ENCODE measurements around the gene PARG.
"Not testable (repeated sequence)": the region's sequence is repeated elsewhere in the genome, so short reads cannot be mapped to it uniquely, and the experiment has no call there.

Gene PARG

DNA sequence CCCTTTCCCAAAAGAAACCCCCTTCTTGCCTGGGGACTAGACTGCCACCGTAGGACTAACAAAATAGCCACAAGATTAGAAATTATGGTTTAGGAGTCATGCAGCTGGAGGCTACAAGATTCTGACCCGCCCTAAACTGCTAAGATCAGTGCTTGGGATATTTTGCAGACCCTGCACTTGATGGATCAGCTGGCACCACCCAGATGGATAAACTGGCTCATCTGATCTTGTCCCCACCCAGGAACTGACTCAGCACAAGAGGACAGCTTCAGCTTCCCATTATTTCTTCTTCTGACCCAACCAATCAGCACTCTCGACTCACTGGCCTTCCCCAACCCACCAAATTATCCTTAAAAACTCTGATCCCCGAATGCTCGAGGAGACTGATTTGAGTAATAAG is 10.6 kb downstream of the PARG start:
- not testable (repeated sequence) for H3K4me3 Mint-ChIP-seq; H3K4me1 Mint-ChIP-seq; H3K27me3 Mint-ChIP-seq; ATAC-seq; DNase-seq; H3K36me3 Mint-ChIP-seq (ENCODE audit: low read depth); H3K27ac Mint-ChIP-seq; H3K9me3 Mint-ChIP-seq

- DNase-seq; H3K27ac Mint-ChIP-seq; ATAC-seq; H3K4me1 Mint-ChIP-seq; H3K9me3 Mint-ChIP-seq; H3K27me3 Mint-ChIP-seq; H3K36me3 Mint-ChIP-seq (ENCODE audit: low read depth); H3K4me3 Mint-ChIP-seq: not testable (repeated sequence)
Measured at GRCh38 chr10:49923572-49923971, 18.3 kb downstream of the PARG start.

GRCh38 chr10:49922041-49922440 is 19.8 kb downstream of the PARG start:
- not testable (repeated sequence) for H3K27me3 Mint-ChIP-seq; ATAC-seq; H3K4me3 Mint-ChIP-seq; H3K4me1 Mint-ChIP-seq; H3K36me3 Mint-ChIP-seq (ENCODE audit: low read depth); DNase-seq; H3K9me3 Mint-ChIP-seq; H3K27ac Mint-ChIP-seq

- H3K27me3 Mint-ChIP-seq, H3K4me1 Mint-ChIP-seq, H3K9me3 Mint-ChIP-seq, H3K4me3 Mint-ChIP-seq, ATAC-seq, H3K27ac Mint-ChIP-seq, DNase-seq: not testable (repeated sequence)
- peaks cover 12% of the 10 kb centered on the region for H3K36me3 Mint-ChIP-seq (ENCODE audit: low read depth)
Measured at GRCh38 chr10:49917927-49918326, 23.9 kb downstream of the PARG start.

- not testable (repeated sequence) for H3K4me1 Mint-ChIP-seq, H3K4me3 Mint-ChIP-seq, H3K27ac Mint-ChIP-seq, ATAC-seq, DNase-seq, H3K27me3 Mint-ChIP-seq, H3K9me3 Mint-ChIP-seq
- peaks cover 12% of the 10 kb centered on the region for H3K36me3 Mint-ChIP-seq (ENCODE audit: low read depth)
Measured at GRCh38 chr10:49916451-49916850, 25.4 kb downstream of the PARG start.

GRCh38 chr10:49910295-49910694 is 31.5 kb downstream of the PARG start:
- ATAC-seq, result not testable (repeated sequence)

DNA sequence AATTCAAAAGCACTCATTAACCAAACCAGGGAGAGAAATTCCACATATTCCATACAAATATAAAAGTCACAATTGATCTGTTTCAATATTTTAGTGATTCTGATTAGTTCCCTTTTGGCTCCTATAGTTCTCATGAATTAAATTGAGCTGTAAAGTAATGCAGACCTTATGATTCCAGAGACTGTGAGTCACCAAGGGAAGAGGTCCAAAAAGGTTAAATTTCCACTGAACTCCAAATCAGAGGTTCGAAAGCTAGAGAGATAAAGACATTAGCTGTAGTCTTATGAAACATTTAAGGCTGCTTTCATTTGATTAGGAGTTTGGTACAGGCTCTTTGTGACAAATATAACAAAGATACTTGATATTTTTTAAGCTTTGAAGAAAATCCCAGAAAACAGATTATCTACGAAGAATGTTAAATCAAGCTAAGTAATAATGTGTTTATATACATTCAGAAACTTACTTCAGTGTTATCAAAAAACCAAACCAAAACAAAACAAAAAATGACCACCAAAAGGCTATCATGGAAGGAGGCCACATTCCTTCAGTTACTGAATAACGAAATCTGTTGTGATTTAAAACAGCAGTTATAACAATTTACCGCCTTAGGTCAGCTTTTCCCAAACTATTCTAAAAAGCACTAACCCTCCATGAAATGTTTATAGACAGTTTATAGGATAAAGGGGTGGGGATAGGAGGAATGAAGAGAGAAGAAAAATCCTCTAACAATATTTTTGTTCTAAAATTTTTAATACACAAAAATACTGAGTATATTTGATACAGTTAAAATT is 33.3 kb downstream of the PARG start:
- not testable (repeated sequence) for H3K27me3 Mint-ChIP-seq; H3K27ac Mint-ChIP-seq; DNase-seq; H3K36me3 Mint-ChIP-seq (ENCODE audit: low read depth); ATAC-seq; H3K4me1 Mint-ChIP-seq; H3K9me3 Mint-ChIP-seq; H3K4me3 Mint-ChIP-seq

More at GRCh38 chr10:49910295-49910694, 31.5 kb downstream of the PARG start:
- H3K27ac Mint-ChIP-seq; H3K36me3 Mint-ChIP-seq (ENCODE audit: low read depth); DNase-seq; H3K9me3 Mint-ChIP-seq; H3K4me3 Mint-ChIP-seq; H3K27me3 Mint-ChIP-seq; H3K4me1 Mint-ChIP-seq: not testable (repeated sequence)

DNA sequence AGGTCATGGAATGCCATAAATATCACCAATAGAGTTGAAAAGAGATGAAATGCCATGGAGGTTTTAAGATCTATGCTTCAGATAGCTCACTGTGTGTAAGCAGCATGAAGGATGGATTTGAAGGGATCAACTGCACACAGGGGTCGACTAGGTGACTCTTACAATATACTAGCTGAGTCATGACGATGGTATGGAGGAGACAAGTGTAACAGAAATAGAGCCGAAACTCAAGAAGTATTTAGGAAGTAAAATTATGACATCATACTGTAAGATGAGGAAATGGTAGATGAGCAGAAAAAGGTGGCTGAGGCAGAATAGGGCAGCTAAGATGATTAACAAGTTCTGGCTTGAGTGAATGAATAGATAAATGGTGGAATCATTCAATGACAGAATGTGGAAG is 38.0 kb downstream of the PARG start:
- H3K27me3 Mint-ChIP-seq, H3K27ac Mint-ChIP-seq, H3K4me1 Mint-ChIP-seq, DNase-seq, H3K4me3 Mint-ChIP-seq, ATAC-seq, H3K9me3 Mint-ChIP-seq: not testable (repeated sequence)
- peaks cover 11% of the 10 kb centered on the region for H3K36me3 Mint-ChIP-seq (ENCODE audit: low read depth)

GRCh38 chr10:49900406-49900805 is 41.4 kb downstream of the PARG start:
- H3K4me3 Mint-ChIP-seq, DNase-seq, ATAC-seq, H3K27me3 Mint-ChIP-seq, H3K4me1 Mint-ChIP-seq, H3K9me3 Mint-ChIP-seq, H3K27ac Mint-ChIP-seq: not testable (repeated sequence)
- peaks cover 26% of the 10 kb centered on the region for H3K36me3 Mint-ChIP-seq (ENCODE audit: low read depth)

DNA sequence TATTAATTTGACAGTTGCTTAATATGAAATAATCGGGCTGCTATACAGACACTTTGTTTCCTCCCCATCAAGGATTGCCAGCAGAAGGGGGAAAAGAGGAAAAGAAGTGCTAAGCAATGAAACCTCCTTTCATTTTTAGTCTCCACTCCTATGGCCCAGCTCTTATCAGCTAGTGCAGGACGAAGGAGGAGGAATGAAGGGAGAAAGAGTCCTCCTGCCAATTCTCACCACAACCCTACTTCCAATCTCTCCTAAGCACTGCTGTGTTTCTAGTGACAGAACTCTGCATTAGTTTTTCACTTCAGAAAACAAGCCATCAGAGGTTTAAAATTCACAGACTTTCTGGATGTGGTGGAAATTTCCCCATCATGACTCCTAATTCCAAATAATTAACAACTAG is 41.8 kb downstream of the PARG start:
- not testable (repeated sequence) for H3K27me3 Mint-ChIP-seq

DNA sequence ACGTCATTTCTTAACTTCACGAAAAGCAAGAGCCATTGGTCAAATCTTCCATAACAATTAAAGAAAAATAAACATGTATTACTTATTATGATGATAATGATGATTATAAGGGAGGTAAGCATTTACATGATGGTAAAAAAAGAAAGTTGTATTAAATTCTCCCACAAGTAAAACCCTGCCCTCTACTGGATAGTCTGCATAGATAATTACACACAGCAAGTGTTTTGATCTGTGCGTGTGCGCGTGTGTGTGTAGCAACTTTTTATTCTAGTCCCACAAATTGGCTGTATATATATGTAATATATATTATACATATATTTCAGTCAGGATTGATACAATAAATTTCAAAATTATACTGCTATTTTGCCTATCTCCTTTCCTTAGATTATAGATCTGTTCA is 51.8 kb downstream of the PARG start:
- not testable (repeated sequence) for DNase-seq, H3K4me1 Mint-ChIP-seq, H3K9me3 Mint-ChIP-seq, H3K4me3 Mint-ChIP-seq, H3K27ac Mint-ChIP-seq, ATAC-seq, H3K27me3 Mint-ChIP-seq
- H3K36me3 Mint-ChIP-seq (ENCODE audit: low read depth), result peaks cover 14% of the 10 kb centered on the region

More for the DNA sequence above, 41.8 kb downstream of the PARG start:
- not testable (repeated sequence) for H3K4me1 Mint-ChIP-seq, H3K9me3 Mint-ChIP-seq, H3K4me3 Mint-ChIP-seq, H3K27ac Mint-ChIP-seq, ATAC-seq, DNase-seq
- peaks cover 28% of the 10 kb centered on the region for H3K36me3 Mint-ChIP-seq (ENCODE audit: low read depth)

- not testable (repeated sequence) for H3K27me3 Mint-ChIP-seq, H3K4me1 Mint-ChIP-seq, H3K27ac Mint-ChIP-seq, H3K9me3 Mint-ChIP-seq, H3K4me3 Mint-ChIP-seq, DNase-seq, ATAC-seq
- H3K36me3 Mint-ChIP-seq (ENCODE audit: low read depth), result peaks cover 16% of the 10 kb centered on the region
Measured at GRCh38 chr10:49884739-49885331, 57.0 kb downstream of the PARG start.

- H3K36me3 Mint-ChIP-seq (ENCODE audit: low read depth), result peaks cover 11% of the 10 kb centered on the region
- not testable (repeated sequence) for H3K27me3 Mint-ChIP-seq, H3K4me3 Mint-ChIP-seq, H3K9me3 Mint-ChIP-seq, H3K4me1 Mint-ChIP-seq, DNase-seq, ATAC-seq, H3K27ac Mint-ChIP-seq
Measured at GRCh38 chr10:49883852-49884251, 58.0 kb downstream of the PARG start.

DNA sequence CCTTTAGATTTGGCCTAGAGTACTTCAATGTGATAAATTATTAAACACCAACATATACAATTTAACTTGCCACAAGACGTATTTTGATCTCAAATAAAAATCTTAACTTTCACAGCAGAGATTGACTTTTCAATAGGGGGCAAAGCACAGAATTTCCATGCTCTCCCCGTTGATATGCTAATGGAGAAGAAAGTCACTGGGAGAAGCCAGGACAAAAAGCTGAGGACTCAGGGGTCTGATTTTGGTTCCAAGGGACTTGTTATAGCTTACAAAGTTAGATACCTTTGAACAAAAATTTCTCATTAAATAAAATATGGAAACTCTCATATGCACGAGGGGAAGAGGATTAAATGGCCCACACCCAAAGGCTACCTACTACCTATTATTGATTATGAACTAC is 59.5 kb downstream of the PARG start:
- DNase-seq, ATAC-seq, H3K4me1 Mint-ChIP-seq, H3K27me3 Mint-ChIP-seq, H3K9me3 Mint-ChIP-seq, H3K27ac Mint-ChIP-seq, H3K4me3 Mint-ChIP-seq: not testable (repeated sequence)
- H3K36me3 Mint-ChIP-seq (ENCODE audit: low read depth), result peaks cover 11% of the 10 kb centered on the region

DNA sequence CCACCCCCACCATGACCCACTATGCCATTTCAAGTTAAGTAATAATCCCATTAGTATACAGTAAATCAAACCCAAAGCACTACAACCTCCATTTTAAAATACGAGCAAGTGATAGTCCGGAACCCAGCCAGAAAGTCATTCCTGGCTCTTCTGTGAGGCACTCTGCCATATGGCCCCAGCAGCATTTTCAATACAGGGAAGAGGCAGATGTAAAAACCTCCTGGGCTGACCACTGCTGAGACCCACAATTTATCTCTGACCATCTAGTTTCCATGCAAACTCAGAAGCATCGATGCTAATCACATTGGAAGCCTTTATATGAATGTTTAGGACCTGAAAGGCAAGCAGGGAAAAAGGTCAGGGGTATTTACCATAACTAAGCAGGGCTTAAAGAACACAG is 69.1 kb downstream of the PARG start:
- not testable (repeated sequence) for DNase-seq; H3K36me3 Mint-ChIP-seq (ENCODE audit: low read depth); H3K27me3 Mint-ChIP-seq; H3K27ac Mint-ChIP-seq; H3K4me1 Mint-ChIP-seq; ATAC-seq; H3K9me3 Mint-ChIP-seq; H3K4me3 Mint-ChIP-seq

Measured in activated naive CD8-positive, alpha-beta T cell treated with anti-CD3 and anti-CD28 coated beads, Interleukin-2, amount 50 U/mL, for 24 hours (primary cell).